ENCODE results near the gene CORO2B. TPM values are rescaled to one million over a fixed set of nuclear protein-coding genes. Genes with fewer than 3 reads are reported as not detected.
A peak's percentile ranks its signal among the peaks of the same experiment; 100 is the strongest.
"Not testable (repeated sequence)": the region's sequence is repeated elsewhere in the genome, so short reads cannot be mapped to it uniquely, and the experiment has no call there.

The CORO2B gene
- polyA plus RNA-seq, 3 donors from 2014 or later, result not detected

GRCh38 chr15:68677996-68678395 lies 99.2 kb downstream of the CORO2B start:
- Mint-ChIP-seq H3K27me3 (ENCODE audit: low read depth in 3 of 3) (peaks cover 0 to 8% (median 6%) of the 10 kb centered on the region in 3 donors), H3K36me3 (no peaks in the 10 kb centered on the region), H3K4me1 (peaks cover 2 to 6% of the 10 kb centered on the region in 2 donors), H3K4me3 (no peak overlapping the region), H3K9me3 (no peaks in the 10 kb centered on the region), H3K27ac (no peak overlapping the region)
- no peak for DNase-seq

- no peak overlapping the region for H3K4me3 Mint-ChIP-seq
- H3K9me3 Mint-ChIP-seq, result no peaks in the 10 kb centered on the region
- H3K27ac Mint-ChIP-seq, result no peak overlapping the region
- peaks cover 2 to 4% of the 10 kb centered on the region in 2 donors for H3K4me1 Mint-ChIP-seq
- no peaks in the 10 kb centered on the region for H3K36me3 Mint-ChIP-seq
- peaks cover 0 to 8% (median 8%) of the 10 kb centered on the region in 3 donors for H3K27me3 Mint-ChIP-seq (ENCODE audit: low read depth in 3 of 3)
- DNase-seq, result no peak
Observed at GRCh38 chr15:68678746-68679145, 100.0 kb downstream of the CORO2B start.

GRCh38 chr15:68679161-68679560 lies 100.4 kb downstream of the CORO2B start:
- no peak for DNase-seq
- no peak overlapping the region for H3K4me3 Mint-ChIP-seq
- H3K27ac Mint-ChIP-seq, result no peak overlapping the region
- peaks cover 0 to 6% (median 6%) of the 10 kb centered on the region in 3 donors for H3K27me3 Mint-ChIP-seq (ENCODE audit: low read depth in 3 of 3)
- no peaks in the 10 kb centered on the region for H3K36me3 Mint-ChIP-seq
- no peaks in the 10 kb centered on the region for H3K9me3 Mint-ChIP-seq
- peaks cover 0 to under 1% of the 10 kb centered on the region in 2 donors for H3K4me1 Mint-ChIP-seq

GRCh38 chr15:68679961-68680371 lies 101.2 kb downstream of the CORO2B start:
- no peak for DNase-seq
- H3K9me3 Mint-ChIP-seq, result no peaks in the 10 kb centered on the region
- H3K36me3 Mint-ChIP-seq, result no peaks in the 10 kb centered on the region
- H3K27ac Mint-ChIP-seq, result no peak overlapping the region
- peaks cover 0 to 6% (median 3%) of the 10 kb centered on the region in 3 donors for H3K27me3 Mint-ChIP-seq (ENCODE audit: low read depth in 3 of 3)
- H3K4me3 Mint-ChIP-seq, result no peak overlapping the region
- no peaks in the 10 kb centered on the region for H3K4me1 Mint-ChIP-seq

GRCh38 chr15:68680756-68681155 lies 102.0 kb downstream of the CORO2B start:
- not testable (repeated sequence) for H3K9me3 Mint-ChIP-seq; H3K4me1 Mint-ChIP-seq; H3K4me3 Mint-ChIP-seq; H3K27ac Mint-ChIP-seq; H3K36me3 Mint-ChIP-seq; DNase-seq; H3K27me3 Mint-ChIP-seq (ENCODE audit: low read depth in 3 of 3)

- Mint-ChIP-seq H3K27ac (no peak overlapping the region), H3K27me3 (ENCODE audit: low read depth in 3 of 3) (peaks cover 0 to 6% (median 3%) of the 10 kb centered on the region in 3 donors), H3K36me3 (no peaks in the 10 kb centered on the region), H3K4me1 (no peaks in the 10 kb centered on the region), H3K9me3 (no peaks in the 10 kb centered on the region), H3K4me3 (no peak overlapping the region)
- no peak for DNase-seq
Observed at GRCh38 chr15:68681836-68682235, 103.0 kb downstream of the CORO2B start.

- Mint-ChIP-seq H3K27ac (no peak overlapping the region), H3K36me3 (no peaks in the 10 kb centered on the region), H3K4me3 (no peak overlapping the region), H3K9me3 (no peaks in the 10 kb centered on the region), H3K4me1 (no peaks in the 10 kb centered on the region), H3K27me3 (ENCODE audit: low read depth in 3 of 3) (peaks cover 0 to 6% (median 3%) of the 10 kb centered on the region in 3 donors)
- DNase-seq, result no peak
Observed at GRCh38 chr15:68682330-68682729, 103.5 kb downstream of the CORO2B start.

- no peak for DNase-seq
- Mint-ChIP-seq H3K4me1 (no peaks in the 10 kb centered on the region), H3K36me3 (no peaks in the 10 kb centered on the region), H3K9me3 (no peaks in the 10 kb centered on the region), H3K4me3 (no peak overlapping the region), H3K27ac (no peak overlapping the region), H3K27me3 (ENCODE audit: low read depth in 3 of 3) (peaks cover 0 to 6% (median 3%) of the 10 kb centered on the region in 3 donors)
Observed at GRCh38 chr15:68683026-68683425, 104.2 kb downstream of the CORO2B start.

- Mint-ChIP-seq H3K36me3 (no peaks in the 10 kb centered on the region), H3K4me1 (no peaks in the 10 kb centered on the region)
Observed at GRCh38 chr15:68683551-68683950, 104.8 kb downstream of the CORO2B start.

GRCh38 chr15:68684476-68684875 lies 105.7 kb downstream of the CORO2B start:
- Mint-ChIP-seq H3K9me3 (no peaks in the 10 kb centered on the region), H3K4me3 (no peak overlapping the region), H3K36me3 (no peaks in the 10 kb centered on the region), H3K27ac (no peak overlapping the region), H3K27me3 (ENCODE audit: low read depth in 3 of 3) (peaks cover 0 to 8% (median 3%) of the 10 kb centered on the region in 3 donors), H3K4me1 (no peaks in the 10 kb centered on the region)
- no peak for DNase-seq

More at GRCh38 chr15:68683551-68683950, 104.8 kb downstream of the CORO2B start:
- H3K9me3 Mint-ChIP-seq, result no peaks in the 10 kb centered on the region
- peaks cover 0 to 6% (median 3%) of the 10 kb centered on the region in 3 donors for H3K27me3 Mint-ChIP-seq (ENCODE audit: low read depth in 3 of 3)
- no peak for DNase-seq
- peak overlapping the region in 1 of 6 donors; percentile 51 for H3K27ac Mint-ChIP-seq
- no peak overlapping the region for H3K4me3 Mint-ChIP-seq

- no peak for DNase-seq
- H3K9me3 Mint-ChIP-seq, result no peaks in the 10 kb centered on the region
- no peaks in the 10 kb centered on the region for H3K4me1 Mint-ChIP-seq
- H3K27ac Mint-ChIP-seq, result no peak overlapping the region
- peaks cover 0 to 4% (median 2%) of the 10 kb centered on the region in 3 donors for H3K27me3 Mint-ChIP-seq (ENCODE audit: low read depth in 3 of 3)
- H3K4me3 Mint-ChIP-seq, result no peak overlapping the region
- no peaks in the 10 kb centered on the region for H3K36me3 Mint-ChIP-seq
Observed at GRCh38 chr15:68687136-68687735, 108.4 kb downstream of the CORO2B start.

- H3K9me3 Mint-ChIP-seq, result no peaks in the 10 kb centered on the region
- no peaks in the 10 kb centered on the region for H3K36me3 Mint-ChIP-seq
- H3K27ac Mint-ChIP-seq, result no peak overlapping the region
- peaks cover 1 to 9% (median 2%) of the 10 kb centered on the region in 3 donors for H3K27me3 Mint-ChIP-seq (ENCODE audit: low read depth in 3 of 3)
- no peak overlapping the region for H3K4me3 Mint-ChIP-seq
- no peak for DNase-seq
- H3K4me1 Mint-ChIP-seq, result peaks cover 2 to 4% of the 10 kb centered on the region in 2 donors
Observed at GRCh38 chr15:68691705-68692104, 112.9 kb downstream of the CORO2B start.

- H3K36me3 Mint-ChIP-seq, result no peaks in the 10 kb centered on the region
- H3K9me3 Mint-ChIP-seq, result no peaks in the 10 kb centered on the region
- peaks cover 1 to 9% (median 2%) of the 10 kb centered on the region in 3 donors for H3K27me3 Mint-ChIP-seq (ENCODE audit: low read depth in 3 of 3)
- no peak for DNase-seq
- H3K4me3 Mint-ChIP-seq, result no peak overlapping the region
- H3K4me1 Mint-ChIP-seq, result peaks cover 2 to 4% of the 10 kb centered on the region in 2 donors
- no peak overlapping the region for H3K27ac Mint-ChIP-seq
Observed at GRCh38 chr15:68693071-68693470, 114.3 kb downstream of the CORO2B start.

- no peaks in the 10 kb centered on the region for H3K9me3 Mint-ChIP-seq
- peaks cover 2 to 4% of the 10 kb centered on the region in 2 donors for H3K4me1 Mint-ChIP-seq
- no peak for DNase-seq
- H3K27ac Mint-ChIP-seq, result no peak overlapping the region
- H3K4me3 Mint-ChIP-seq, result no peak overlapping the region
- peaks cover 1 to 8% (median 2%) of the 10 kb centered on the region in 3 donors for H3K27me3 Mint-ChIP-seq (ENCODE audit: low read depth in 3 of 3)
- H3K36me3 Mint-ChIP-seq, result no peaks in the 10 kb centered on the region
Observed at GRCh38 chr15:68694111-68694510, 115.3 kb downstream of the CORO2B start.

GRCh38 chr15:68695061-68695595 lies 116.3 kb downstream of the CORO2B start:
- Mint-ChIP-seq H3K4me1 (peaks cover 2 to 4% of the 10 kb centered on the region in 2 donors), H3K27ac (no peak overlapping the region), H3K27me3 (ENCODE audit: low read depth in 3 of 3) (peaks cover 1 to 7% (median 2%) of the 10 kb centered on the region in 3 donors), H3K9me3 (no peaks in the 10 kb centered on the region), H3K4me3 (no peak overlapping the region), H3K36me3 (no peaks in the 10 kb centered on the region)
- DNase-seq, result no peak

Data from immature natural killer cell (primary cell).